GM12878 (cell line): Measurements from ENCODE around the gene SLC12A6. TPM values are rescaled to one million over a fixed set of nuclear protein-coding genes. Genes with fewer than 3 reads are reported as not detected.

ENCODE experiments used
- ASH2L ChIP-seq: fragments of 300-600, 200-600 bp; sonication (generic); IDR thresholded peaks from 2 replicates; pipeline ENCODE4 v1.6.1; 2017; ENCODE audit warnings: low read depth, mild to moderate bottlenecking, borderline replicate concordance
- BCL11A ChIP-seq: IDR thresholded peaks from 2 replicates; pipeline ENCODE4 v1.6.1; 2011; ENCODE audit warnings: low read depth, low read length
- BMI1 ChIP-seq: fragments of 450-650 bp; IDR thresholded peaks from 2 replicates; pipeline ENCODE4 v1.6.1; 2016; ENCODE audit warnings: mild to moderate bottlenecking, moderate library complexity, borderline replicate concordance
- BRCA1 ChIP-seq: IDR thresholded peaks from 2 replicates; pipeline ENCODE4 v1.6.1; 2011; ENCODE audit warnings: low read depth, low read length, improper control_type of control experiment
- CHD2 ChIP-seq: IDR thresholded peaks from 2 replicates; pipeline ENCODE4 v1.6.1; 2011; ENCODE audit warnings: low read depth, low read length, improper control_type of control experiment, borderline replicate concordance
- EP300 ChIP-seq, 2 experiments: fragments of 150-350 bp in 1 of 2; IDR thresholded peaks; 2 replicates each; pipeline ENCODE4 v1.6.1; 2011 to 2012; ENCODE audit warnings: low read depth in 2 of 2, low read length in 2 of 2, borderline replicate concordance in 1 of 2, improper control_type of control experiment in 1 of 2, inconsistent platforms in 1 of 2; ENCODE audit not compliant: control insufficient read depth in 1 of 2
- ESRRA ChIP-seq: IDR thresholded peaks from 2 replicates; pipeline ENCODE4 v1.6.1; 2012; ENCODE audit warnings: mild to moderate bottlenecking, low read length, improper control_type of control experiment
- FOXK2 ChIP-seq: fragments of 450-650 bp; IDR thresholded peaks from 2 replicates; pipeline ENCODE4 v1.6.1; 2017; ENCODE audit warnings: mild to moderate bottlenecking, moderate library complexity
- FOXM1 ChIP-seq: IDR thresholded peaks from 2 replicates; pipeline ENCODE4 v1.6.1; 2012; ENCODE audit warnings: low read depth, mild to moderate bottlenecking, inconsistent platforms, low read length, moderate library complexity
- IRF5 ChIP-seq: fragments of 450-650 bp; IDR thresholded peaks from 2 replicates; pipeline ENCODE4 v1.6.1; 2017; ENCODE audit warnings: borderline replicate concordance
- KDM1A ChIP-seq: fragments of 200-600 bp; sonication (generic); IDR thresholded peaks from 2 replicates; pipeline ENCODE4 v1.6.1; 2016; ENCODE audit warnings: borderline replicate concordance
- KLF5 ChIP-seq: fragments of 450-650 bp; IDR thresholded peaks from 2 replicates; pipeline ENCODE4 v1.6.1; 2014; ENCODE audit warnings: mild to moderate bottlenecking; ENCODE audit not compliant: partially characterized antibody
- MYC ChIP-seq: IDR thresholded peaks from 2 replicates; pipeline ENCODE4 v1.6.1; 2011; ENCODE audit warnings: mild to moderate bottlenecking, low read length, moderate library complexity, inconsistent platforms; ENCODE audit not compliant: insufficient read depth, insufficient replicate concordance, insufficient read length, severe bottlenecking
- NR2C2 ChIP-seq: IDR thresholded peaks from 2 replicates; pipeline ENCODE4 v1.6.1; 2011; ENCODE audit warnings: borderline replicate concordance, low read depth; ENCODE audit not compliant: control insufficient read depth, insufficient read length
- POU2F2 ChIP-seq: IDR thresholded peaks from 3 replicates; pipeline ENCODE4 v1.6.1; 2011; ENCODE audit warnings: low read depth, mild to moderate bottlenecking, low read length, borderline replicate concordance
- RELB ChIP-seq: fragments of 450-650 bp; IDR thresholded peaks from 2 replicates; pipeline ENCODE4 v1.6.1; 2017; ENCODE audit warnings: low read depth, mild to moderate bottlenecking, moderate library complexity
- SIN3A ChIP-seq: IDR thresholded peaks from 2 replicates; pipeline ENCODE4 v1.6.1; 2012; ENCODE audit warnings: low read depth, low read length, improper control_type of control experiment
- SMAD1 ChIP-seq: fragments of 450-650 bp; IDR thresholded peaks from 2 replicates; pipeline ENCODE4 v1.6.1; 2018; ENCODE audit warnings: mild to moderate bottlenecking, low read depth; ENCODE audit not compliant: partially characterized antibody
- YY1 ChIP-seq: IDR thresholded peaks from 2 replicates; pipeline ENCODE4 v1.6.1; 2011; ENCODE audit warnings: low read depth, mild to moderate bottlenecking, low read length
- polyA plus RNA-seq, 11 experiments: library from polyadenylated mRNA; depleted of rRNA in 4 of 11; unstranded in 6 of 11; stranded (reverse) in 5 of 11; fragments of >200 nt; fragmentation: Nextera tagmentation in 4 of 11; fragmentation: Illumina TruSeq in 1 of 11; extraction: Ambion mirVana in 4 of 11; extraction: Trizol in 1 of 11; gene quantifications; 1 replicate in 1 of 11; 2 replicates in 10 of 11; pipeline versions ENCODE4 v1.2.1 to v1.2.3, GENCODE V29; 2011 to 2016; ENCODE audit warnings: inconsistent platforms in 2 of 11, missing spikeins in 2 of 11, low read depth in 1 of 11
- total RNA-seq, 4 experiments: library from RNA; depleted of rRNA in 3 of 4; stranded (reverse); fragments of >200 nt in 3 of 4; fragmentation: Illumina TruSeq in 1 of 4; extraction: Trizol in 1 of 4; gene quantifications; 2 replicates each; pipeline versions ENCODE4 v1.2.1 to v1.2.3, GENCODE V29; 2013 to 2021
- TF ChIP-seq, protein P1 (sequence below): fragments of 450-650 bp; IDR thresholded peaks from 2 replicates; pipeline ENCODE4 v1.6.1; 2017; ENCODE audit warnings: mild to moderate bottlenecking, moderate library complexity
- TF ChIP-seq, protein P2 (sequence below): fragments of 450-650 bp; IDR thresholded peaks from 2 replicates; pipeline ENCODE4 v1.6.1; 2017; ENCODE audit warnings: antibody characterized with exemption, mild to moderate bottlenecking, moderate library complexity

SLC12A6 gene
- total and polyA plus RNA-seq, 10 of the 15 experiments (the other 5 are each of a cell fraction or from before 2014, with no cell fraction given), result 4.7 to 94.4 (median 34.2) TPM

DNA sequence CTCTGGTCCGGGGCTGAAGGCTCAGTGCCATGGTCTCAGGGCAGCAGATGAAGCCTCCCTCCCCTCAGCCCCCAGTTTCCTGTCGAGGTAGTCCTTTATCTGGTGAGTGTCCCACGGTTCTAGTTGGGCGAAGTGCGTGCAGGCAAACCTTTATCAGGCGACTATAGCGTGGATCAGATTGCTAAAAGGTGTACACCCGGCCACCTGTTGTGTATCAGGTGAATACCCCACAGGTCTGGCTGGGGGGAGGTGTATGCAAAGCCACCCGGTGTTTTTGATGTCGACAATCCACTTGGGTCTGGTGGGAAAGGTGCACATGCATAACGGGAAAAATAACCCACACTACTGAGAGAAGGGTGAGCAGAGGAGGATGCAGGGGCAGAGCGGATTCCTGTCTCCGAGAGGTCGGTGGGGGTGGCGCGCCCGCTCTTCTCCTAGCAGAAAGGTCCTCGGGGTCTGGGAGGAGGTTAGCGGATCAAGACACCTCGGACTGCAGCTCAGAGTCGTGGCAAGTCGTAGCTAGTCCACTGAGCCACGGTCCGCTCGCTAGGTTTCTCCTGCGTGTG lies 507 bp downstream of the SLC12A6 start (continued):
- TF ChIP-seq MYC (no peak), KDM1A (no peak), EP300 (IDR thresholded peaks at IDR 0.05; ENCODE audit: borderline replicate concordance in 1 of 2, control insufficient read depth in 1 of 2, low read depth in 2 of 2, low read length in 2 of 2) (no peak), FOXM1 (no peak), ESRRA (no peak), BCL11A (peak; percentile 15; the same call in 1 of the 2 replicates), IRF5 (no peak), SMAD1 (no peak), POU2F2 (peak; percentile 63; the same call in 1 of the 3 replicates), NR2C2 (no peak), BRCA1 (no peak), YY1 (no peak), CHD2 (no peak), FOXK2 (no peak), ASH2L (no peak), BMI1 (no peak), KLF5 (no peak), SIN3A (no peak), RELB (no peak)
- TF ChIP-seq, protein P1, sequence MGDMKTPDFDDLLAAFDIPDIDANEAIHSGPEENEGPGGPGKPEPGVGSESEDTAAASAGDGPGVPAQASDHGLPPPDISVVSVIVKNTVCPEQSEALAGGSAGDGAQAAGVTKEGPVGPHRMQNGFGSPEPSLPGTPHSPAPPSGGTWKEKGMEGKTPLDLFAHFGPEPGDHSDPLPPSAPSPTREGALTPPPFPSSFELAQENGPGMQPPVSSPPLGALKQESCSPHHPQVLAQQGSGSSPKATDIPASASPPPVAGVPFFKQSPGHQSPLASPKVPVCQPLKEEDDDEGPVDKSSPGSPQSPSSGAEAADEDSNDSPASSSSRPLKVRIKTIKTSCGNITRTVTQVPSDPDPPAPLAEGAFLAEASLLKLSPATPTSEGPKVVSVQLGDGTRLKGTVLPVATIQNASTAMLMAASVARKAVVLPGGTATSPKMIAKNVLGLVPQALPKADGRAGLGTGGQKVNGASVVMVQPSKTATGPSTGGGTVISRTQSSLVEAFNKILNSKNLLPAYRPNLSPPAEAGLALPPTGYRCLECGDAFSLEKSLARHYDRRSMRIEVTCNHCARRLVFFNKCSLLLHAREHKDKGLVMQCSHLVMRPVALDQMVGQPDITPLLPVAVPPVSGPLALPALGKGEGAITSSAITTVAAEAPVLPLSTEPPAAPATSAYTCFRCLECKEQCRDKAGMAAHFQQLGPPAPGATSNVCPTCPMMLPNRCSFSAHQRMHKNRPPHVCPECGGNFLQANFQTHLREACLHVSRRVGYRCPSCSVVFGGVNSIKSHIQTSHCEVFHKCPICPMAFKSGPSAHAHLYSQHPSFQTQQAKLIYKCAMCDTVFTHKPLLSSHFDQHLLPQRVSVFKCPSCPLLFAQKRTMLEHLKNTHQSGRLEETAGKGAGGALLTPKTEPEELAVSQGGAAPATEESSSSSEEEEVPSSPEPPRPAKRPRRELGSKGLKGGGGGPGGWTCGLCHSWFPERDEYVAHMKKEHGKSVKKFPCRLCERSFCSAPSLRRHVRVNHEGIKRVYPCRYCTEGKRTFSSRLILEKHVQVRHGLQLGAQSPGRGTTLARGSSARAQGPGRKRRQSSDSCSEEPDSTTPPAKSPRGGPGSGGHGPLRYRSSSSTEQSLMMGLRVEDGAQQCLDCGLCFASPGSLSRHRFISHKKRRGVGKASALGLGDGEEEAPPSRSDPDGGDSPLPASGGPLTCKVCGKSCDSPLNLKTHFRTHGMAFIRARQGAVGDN, result no peak
- TF ChIP-seq, protein P2, sequence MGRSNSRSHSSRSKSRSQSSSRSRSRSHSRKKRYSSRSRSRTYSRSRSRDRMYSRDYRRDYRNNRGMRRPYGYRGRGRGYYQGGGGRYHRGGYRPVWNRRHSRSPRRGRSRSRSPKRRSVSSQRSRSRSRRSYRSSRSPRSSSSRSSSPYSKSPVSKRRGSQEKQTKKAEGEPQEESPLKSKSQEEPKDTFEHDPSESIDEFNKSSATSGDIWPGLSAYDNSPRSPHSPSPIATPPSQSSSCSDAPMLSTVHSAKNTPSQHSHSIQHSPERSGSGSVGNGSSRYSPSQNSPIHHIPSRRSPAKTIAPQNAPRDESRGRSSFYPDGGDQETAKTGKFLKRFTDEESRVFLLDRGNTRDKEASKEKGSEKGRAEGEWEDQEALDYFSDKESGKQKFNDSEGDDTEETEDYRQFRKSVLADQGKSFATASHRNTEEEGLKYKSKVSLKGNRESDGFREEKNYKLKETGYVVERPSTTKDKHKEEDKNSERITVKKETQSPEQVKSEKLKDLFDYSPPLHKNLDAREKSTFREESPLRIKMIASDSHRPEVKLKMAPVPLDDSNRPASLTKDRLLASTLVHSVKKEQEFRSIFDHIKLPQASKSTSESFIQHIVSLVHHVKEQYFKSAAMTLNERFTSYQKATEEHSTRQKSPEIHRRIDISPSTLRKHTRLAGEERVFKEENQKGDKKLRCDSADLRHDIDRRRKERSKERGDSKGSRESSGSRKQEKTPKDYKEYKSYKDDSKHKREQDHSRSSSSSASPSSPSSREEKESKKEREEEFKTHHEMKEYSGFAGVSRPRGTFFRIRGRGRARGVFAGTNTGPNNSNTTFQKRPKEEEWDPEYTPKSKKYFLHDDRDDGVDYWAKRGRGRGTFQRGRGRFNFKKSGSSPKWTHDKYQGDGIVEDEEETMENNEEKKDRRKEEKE, result no peak
